Tibial nerve (tissue), 3 donors: Measurements from ENCODE around the gene CPNE7.

Experiments used
- POLR2A ChIP-seq, 2 donors: fragments of 450-650 bp; IDR thresholded peaks; one replicate each; pipeline ENCODE4 v1.6.1; 2017; ENCODE audit warnings: antibody characterized with exemption in 2 of 2, mild to moderate bottlenecking in 2 of 2, moderate library complexity in 2 of 2
- TF ChIP-seq, protein P1 (sequence below), 5 experiments: fragments of 200-600 bp in 3 of 5; fragments of 450-650 bp in 2 of 5; sonication (generic) in 3 of 5; IDR thresholded peaks; one replicate each; pipeline ENCODE4 v1.5.1; 2016 to 2019; ENCODE audit warnings: antibody characterized with exemption in 5 of 5, mild to moderate bottlenecking in 3 of 5, moderate library complexity in 2 of 5

DNA sequence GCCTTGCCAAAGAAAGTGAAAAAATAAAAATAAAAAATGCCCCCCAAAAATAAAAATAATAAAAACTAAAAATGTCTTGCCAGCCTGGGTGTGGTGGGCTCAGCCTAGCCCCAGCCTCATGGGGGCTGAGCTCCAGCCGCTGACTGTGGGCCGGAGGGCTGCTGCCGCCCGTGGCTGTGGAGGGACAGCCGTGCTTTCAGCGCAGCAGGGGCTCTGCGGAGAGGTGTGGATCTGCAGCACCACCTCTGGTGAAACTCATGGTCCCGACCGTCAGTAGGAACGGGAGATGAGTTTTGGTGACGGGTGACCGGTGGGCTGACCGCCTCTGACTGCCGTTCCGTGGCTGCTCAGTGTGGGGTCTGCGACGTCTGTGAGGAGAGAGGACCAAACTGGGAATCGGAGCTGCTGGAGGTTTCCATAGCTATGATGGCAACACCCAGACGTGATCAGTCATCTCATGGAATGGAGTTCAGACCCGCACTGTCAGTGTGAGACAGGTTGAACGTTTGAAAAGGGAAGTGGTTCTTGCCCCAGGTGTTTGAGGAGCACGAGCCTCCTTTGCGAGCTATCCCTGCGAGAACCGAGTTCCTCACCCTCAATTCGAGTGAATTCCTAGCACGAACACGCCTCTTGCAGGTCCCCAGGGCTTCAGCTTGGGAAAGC lies 27.1 kb upstream of the CPNE7 start:
- no peak for TF ChIP-seq POLR2A (IDR thresholded peaks at IDR 0.05)
- TF ChIP-seq, protein P1, sequence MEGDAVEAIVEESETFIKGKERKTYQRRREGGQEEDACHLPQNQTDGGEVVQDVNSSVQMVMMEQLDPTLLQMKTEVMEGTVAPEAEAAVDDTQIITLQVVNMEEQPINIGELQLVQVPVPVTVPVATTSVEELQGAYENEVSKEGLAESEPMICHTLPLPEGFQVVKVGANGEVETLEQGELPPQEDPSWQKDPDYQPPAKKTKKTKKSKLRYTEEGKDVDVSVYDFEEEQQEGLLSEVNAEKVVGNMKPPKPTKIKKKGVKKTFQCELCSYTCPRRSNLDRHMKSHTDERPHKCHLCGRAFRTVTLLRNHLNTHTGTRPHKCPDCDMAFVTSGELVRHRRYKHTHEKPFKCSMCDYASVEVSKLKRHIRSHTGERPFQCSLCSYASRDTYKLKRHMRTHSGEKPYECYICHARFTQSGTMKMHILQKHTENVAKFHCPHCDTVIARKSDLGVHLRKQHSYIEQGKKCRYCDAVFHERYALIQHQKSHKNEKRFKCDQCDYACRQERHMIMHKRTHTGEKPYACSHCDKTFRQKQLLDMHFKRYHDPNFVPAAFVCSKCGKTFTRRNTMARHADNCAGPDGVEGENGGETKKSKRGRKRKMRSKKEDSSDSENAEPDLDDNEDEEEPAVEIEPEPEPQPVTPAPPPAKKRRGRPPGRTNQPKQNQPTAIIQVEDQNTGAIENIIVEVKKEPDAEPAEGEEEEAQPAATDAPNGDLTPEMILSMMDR (IDR thresholded peaks at IDR 0.05), result no peak
